NCI-H187 (cell line): Measurements from ENCODE around the gene CLEC19A.

ENCODE experiments used
- DNase-seq, 2 experiments: peaks; one replicate each; lab custom pipeline; 2025; lab: John Stamatoyannopoulos, UW

CLEC19A gene

GRCh38 chr16:19328364-19328763 is 42.8 kb downstream of the CLEC19A start:
- no peak for DNase-seq

DNA sequence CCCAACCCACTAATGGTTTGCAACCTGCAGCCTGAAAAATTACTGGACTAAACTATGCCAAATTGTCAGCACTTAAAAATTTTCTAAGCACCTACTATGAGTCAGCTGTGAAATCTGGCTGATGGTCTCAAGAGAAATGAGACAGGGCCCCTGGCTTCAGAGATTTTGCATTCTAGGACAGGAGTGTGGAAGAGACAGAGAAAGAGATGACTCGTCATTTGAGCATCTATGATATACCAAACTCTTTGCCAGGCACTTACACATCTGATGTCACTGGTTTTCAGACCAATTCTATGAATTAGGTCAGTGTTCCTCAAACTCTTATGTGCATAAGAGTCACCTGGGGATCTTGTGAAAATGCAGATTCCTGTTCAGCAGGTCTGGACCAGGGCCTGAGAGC is 44.4 kb downstream of the CLEC19A start:
- DNase-seq: no peak

- no peak for DNase-seq
These were observed 45.4 kb downstream of the CLEC19A start for GRCh38 chr16:19330841-19331397.

- DNase-seq: no peak
These were observed 46.3 kb downstream of the CLEC19A start for GRCh38 chr16:19331794-19332193.

DNA sequence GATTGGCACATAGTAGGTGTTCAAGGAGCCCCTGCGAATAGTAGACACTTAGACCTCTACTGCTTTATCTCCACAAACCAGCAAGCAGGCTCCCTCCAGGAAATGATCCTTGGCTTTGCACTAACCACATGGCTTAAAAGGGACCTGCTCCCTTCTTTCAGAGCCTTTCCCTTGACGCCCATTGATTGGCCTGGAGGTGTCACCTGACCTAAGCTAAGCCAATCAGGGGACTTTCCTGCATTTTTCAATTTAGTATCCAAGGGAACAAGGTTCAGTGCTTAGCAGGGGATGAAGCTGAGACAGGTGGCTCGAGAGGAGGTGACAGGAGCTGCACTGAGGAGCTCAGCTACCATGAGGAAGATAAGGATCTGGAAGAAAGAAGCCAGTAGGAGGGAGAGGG is 52.8 kb downstream of the CLEC19A start:
- no peak for DNase-seq

DNA sequence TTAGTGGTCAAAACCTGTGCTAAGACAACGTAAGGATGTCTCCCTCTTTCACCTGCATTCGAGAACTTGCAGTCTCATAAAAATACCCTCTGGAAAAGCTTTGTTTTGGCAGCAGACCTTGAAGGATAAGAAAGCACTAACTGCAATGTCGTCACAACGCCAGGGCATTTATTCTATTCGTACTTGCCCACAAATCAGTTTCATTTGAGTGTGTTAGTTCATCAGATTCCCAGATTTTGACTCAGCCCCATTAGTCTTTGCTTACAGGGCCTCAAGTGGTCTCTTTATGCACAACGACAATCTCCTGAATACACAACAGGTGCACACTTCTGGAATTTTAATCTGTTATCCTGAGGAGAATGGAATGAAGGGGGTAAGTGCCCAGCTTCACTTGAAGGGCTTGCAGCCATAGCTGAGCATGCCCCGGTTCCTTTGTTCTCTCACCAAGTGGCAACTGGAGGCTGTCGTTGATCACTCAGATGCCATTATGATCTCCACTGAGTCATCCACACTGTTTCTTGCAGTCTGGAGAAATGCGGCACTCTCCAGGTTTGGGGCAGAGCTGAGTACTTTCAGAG is 58.8 kb downstream of the CLEC19A start:
- peak; percentile 6 to 50 for DNase-seq

DNA sequence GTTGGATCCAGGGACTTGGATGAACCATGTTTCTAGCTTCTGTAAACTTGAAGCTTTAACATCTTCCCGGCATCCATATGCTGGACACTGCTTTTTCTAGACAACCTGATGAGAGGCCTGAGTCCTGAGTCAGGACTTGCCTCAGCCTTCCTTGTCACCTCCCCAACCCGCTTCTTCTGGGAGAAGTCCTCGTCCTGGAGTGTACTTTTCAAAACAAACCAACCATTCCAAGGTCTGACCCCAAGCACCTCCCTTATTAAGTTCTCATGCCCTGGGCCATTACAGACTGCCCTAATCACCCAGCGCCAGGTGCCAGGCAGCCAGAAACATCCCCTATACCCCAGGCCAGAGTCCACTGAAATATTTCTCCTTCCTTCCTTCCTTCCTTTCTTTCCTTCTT is 59.4 kb downstream of the CLEC19A start:
- DNase-seq: no peak

DNA sequence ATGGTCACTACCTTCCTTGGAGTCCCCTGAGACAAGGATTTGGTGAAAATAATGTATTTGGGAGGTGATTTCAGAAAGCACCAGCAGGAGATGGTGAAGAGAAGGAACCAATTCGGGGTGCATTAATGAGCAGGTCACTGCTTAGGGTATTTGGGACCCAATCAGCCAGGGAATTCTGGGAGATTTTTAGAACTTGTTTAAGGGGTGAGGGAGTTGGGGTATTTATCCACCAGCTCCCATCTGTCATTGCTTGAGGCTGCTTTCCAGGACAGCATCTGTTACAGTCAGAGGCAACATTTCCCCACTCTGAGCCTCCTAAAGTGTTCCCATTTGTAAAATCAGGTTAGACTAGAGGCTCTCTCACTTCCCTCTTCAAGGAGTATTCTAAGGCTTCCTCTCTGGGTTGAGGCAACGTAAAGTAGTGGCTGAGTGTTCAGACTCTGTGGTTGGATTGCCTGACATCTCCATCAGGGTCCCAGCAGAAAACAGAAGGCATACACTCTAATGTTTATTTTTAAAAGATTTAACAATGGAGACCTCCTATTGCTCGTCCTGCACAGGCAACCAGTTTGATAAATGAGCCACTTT is 60.9 kb downstream of the CLEC19A start:
- no peak for DNase-seq

- DNase-seq: no peak
These were observed 62.6 kb downstream of the CLEC19A start for GRCh38 chr16:19348125-19348524.

GRCh38 chr16:19348578-19349315 is 63.2 kb downstream of the CLEC19A start:
- DNase-seq: no peak

GRCh38 chr16:19354371-19354770 is 68.8 kb downstream of the CLEC19A start:
- DNase-seq: no peak

DNA sequence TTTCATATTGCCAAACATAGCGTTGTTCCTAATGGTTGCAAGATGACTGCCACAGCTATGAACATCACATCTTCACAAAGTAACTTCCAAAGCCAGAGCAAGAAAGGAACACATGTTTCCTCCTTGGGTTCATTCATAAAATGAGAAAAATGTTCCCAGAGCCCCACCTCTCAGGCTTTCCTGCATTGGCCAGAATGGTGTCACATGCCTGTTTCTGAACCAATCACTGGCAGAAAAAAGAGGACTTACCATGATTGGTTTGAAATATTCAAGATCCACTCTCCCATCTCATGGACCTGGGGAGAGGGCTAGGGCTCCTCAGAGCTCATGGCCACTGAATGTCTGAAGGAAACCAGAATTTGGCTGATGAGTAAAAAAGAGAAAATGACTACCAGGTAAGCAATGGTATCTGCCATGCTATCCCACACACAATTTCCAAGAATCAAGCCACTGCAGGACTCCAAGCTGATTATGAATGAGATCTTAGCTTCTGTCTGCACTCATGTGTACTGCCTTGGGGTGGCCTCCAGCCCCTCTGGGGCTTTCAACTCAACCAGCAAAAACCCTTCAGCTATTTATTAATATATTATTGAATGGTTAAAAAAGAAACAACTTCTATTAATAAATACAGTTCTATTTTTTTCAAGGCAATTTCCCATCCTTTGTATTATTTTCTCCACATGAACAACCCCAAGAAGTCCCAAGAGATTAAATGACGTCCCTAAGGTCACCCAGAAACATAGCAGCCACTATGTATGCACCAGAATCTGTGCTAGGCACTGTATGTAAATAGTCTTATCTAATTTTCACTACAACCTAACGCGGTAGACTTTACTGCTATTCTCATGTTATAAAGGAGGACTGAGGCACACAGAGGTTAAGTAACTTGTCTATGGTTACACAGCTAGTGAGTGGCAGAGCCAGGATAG is 70.8 kb downstream of the CLEC19A start:
- DNase-seq: no peak

- DNase-seq: no peak
These were observed 74.0 kb downstream of the CLEC19A start for GRCh38 chr16:19359556-19359955.
